ENCODE results near the gene PPM1M. TPM values are rescaled to one million over a fixed set of nuclear protein-coding genes. Genes with fewer than 3 reads are reported as not detected.

PPM1M gene
- total RNA-seq, 1 experiment from 2014 or later, result 16.2 TPM

DNA sequence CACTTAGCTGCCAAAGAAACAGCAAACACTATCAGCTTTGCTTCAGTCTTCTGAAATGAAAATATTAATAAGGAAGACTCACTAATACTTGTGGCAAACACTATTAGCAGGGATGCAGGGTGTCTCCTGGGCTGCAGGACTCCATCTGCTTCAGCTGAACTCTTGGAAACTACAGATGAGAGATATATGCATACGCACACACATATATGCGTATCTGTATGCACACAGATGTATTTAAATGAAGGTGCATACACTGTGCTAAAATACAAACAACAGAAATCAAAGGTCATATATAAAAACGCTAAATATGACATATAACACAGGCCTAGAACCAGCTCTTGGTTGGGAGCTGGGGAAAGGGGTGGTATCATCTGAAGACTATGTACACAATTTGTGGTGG, 10.6 kb downstream of the PPM1M start:
- Histone ChIP-seq H3K4me2 (no peak overlapping the region), H3K9me3 (ENCODE audit: insufficient read depth, low read depth) (no peaks in the 10 kb centered on the region), H3K4me1 (replicated peaks; ENCODE audit: insufficient read depth) (no peaks in the 10 kb centered on the region), H3K36me3 (ENCODE audit: low read depth) (peaks cover 31% of the 10 kb centered on the region), H3K4me3 (no peak overlapping the region), H3K27me3 (ENCODE audit: insufficient read depth, low read depth) (no peaks in the 10 kb centered on the region), H3K27ac (no peak overlapping the region), H3K79me2 (ENCODE audit: low read depth) (0 out of 2 replicates have a peak, but pooled peaks cover 9% of the 10 kb centered on the region), H3K9me2 (ENCODE audit: insufficient read depth) (no peaks in the 10 kb centered on the region), H3F3A (ENCODE audit: insufficient read depth, low read depth) (peaks cover 14% of the 10 kb centered on the region; the same call in 1 of the 2 replicates), H2AFZ (no peak overlapping the region), H4K20me1 (ENCODE audit: insufficient read depth) (no peaks in the 10 kb centered on the region; the same call in none of the 2 replicates)
- BruUV-seq (replicated peaks), result no TSS peak
- intact Hi-C loops (cut with micrococcal nuclease; ENCODE audit: unreplicated experiment), result no loop called here
- DNase-seq, result no peak
- ChIA-PET POLR2A (ENCODE audit: unreplicated experiment) (interaction anchor here (0.6 kb wide), 1 partner anchor 16 kb away, joined by 4 read pairs; no protein-coding TSS in a partner anchor), CTCF (no interaction called here)
- TF ChIP-seq, protein P1, sequence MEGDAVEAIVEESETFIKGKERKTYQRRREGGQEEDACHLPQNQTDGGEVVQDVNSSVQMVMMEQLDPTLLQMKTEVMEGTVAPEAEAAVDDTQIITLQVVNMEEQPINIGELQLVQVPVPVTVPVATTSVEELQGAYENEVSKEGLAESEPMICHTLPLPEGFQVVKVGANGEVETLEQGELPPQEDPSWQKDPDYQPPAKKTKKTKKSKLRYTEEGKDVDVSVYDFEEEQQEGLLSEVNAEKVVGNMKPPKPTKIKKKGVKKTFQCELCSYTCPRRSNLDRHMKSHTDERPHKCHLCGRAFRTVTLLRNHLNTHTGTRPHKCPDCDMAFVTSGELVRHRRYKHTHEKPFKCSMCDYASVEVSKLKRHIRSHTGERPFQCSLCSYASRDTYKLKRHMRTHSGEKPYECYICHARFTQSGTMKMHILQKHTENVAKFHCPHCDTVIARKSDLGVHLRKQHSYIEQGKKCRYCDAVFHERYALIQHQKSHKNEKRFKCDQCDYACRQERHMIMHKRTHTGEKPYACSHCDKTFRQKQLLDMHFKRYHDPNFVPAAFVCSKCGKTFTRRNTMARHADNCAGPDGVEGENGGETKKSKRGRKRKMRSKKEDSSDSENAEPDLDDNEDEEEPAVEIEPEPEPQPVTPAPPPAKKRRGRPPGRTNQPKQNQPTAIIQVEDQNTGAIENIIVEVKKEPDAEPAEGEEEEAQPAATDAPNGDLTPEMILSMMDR (conservative IDR thresholded peaks at IDR 0.05), result no peak

DNA sequence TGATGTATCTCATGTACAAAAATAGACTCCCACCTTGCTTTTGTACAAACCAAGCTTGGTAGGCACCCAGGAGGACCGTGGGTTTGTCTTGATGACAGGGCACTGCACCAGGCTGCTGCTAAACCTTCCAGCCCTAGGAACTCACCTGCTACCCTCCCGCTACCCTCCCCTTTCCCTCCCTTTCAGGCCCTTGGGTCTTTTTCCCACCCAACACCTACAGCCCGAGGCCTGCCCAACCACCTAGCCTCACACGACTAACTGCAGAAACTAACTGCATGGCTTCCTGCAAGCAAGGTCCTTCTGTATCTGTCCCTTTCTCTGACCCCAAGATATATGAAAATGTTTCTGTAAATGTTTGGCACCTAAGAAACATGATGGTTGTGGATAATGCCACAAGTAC, 11.1 kb downstream of the PPM1M start:
- DNase-seq, result no peak
- Histone ChIP-seq H4K20me1 (ENCODE audit: insufficient read depth) (peaks cover 1% of the 10 kb centered on the region), H3K79me2 (ENCODE audit: low read depth) (peaks cover 14% of the 10 kb centered on the region; the same call in 1 of the 2 replicates), H3K4me3 (no peak overlapping the region), H3K4me1 (replicated peaks; ENCODE audit: insufficient read depth) (no peaks in the 10 kb centered on the region), H3F3A (ENCODE audit: insufficient read depth, low read depth) (peaks cover 10% of the 10 kb centered on the region; the same call in 1 of the 2 replicates), H3K9me2 (ENCODE audit: insufficient read depth) (no peaks in the 10 kb centered on the region), H3K4me2 (no peak overlapping the region), H3K27ac (no peak overlapping the region), H2AFZ (no peak overlapping the region), H3K27me3 (ENCODE audit: insufficient read depth, low read depth) (no peaks in the 10 kb centered on the region), H3K36me3 (ENCODE audit: low read depth) (peaks cover 35% of the 10 kb centered on the region), H3K9me3 (ENCODE audit: insufficient read depth, low read depth) (no peaks in the 10 kb centered on the region)
- CTCF ChIA-PET, result no interaction called here
- POLR2A ChIA-PET (ENCODE audit: unreplicated experiment), result no interaction called here
- intact Hi-C loops (cut with micrococcal nuclease; ENCODE audit: unreplicated experiment), result no loop called here
- no TSS peak for BruUV-seq (replicated peaks)
- TF ChIP-seq, protein P1 (conservative IDR thresholded peaks at IDR 0.05), result no peak
- no peak for TF ChIP-seq EZH2 (IDR thresholded peaks at IDR 0.05; ENCODE audit: low read depth)

DNA sequence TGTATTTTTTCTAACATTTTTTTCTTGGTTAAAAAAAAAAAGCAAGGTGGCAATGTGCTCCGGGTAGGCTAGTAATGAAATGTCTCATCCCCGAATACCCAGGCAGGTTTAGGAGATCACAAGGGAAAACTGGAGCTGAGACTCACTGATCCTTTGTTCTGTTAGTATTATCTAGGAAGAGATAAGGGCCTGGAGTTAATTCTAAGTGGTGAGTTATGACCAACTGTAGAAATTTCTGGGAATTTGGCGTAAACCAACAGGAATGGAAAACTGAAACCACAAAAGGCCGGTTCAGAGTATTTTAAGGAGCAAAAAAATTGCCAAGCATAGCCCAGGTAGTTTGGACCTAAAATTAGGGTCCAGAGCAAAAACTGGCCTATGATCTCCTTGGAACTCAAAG, 12.4 kb downstream of the PPM1M start:
- intact Hi-C loops (cut with micrococcal nuclease; ENCODE audit: unreplicated experiment), result no loop called here
- Histone ChIP-seq H3K27ac (no peak overlapping the region), H3K4me3 (no peak overlapping the region), H3K4me1 (replicated peaks; ENCODE audit: insufficient read depth) (no peaks in the 10 kb centered on the region), H3K9me2 (ENCODE audit: insufficient read depth) (no peaks in the 10 kb centered on the region), H3F3A (ENCODE audit: insufficient read depth, low read depth) (peaks cover 7% of the 10 kb centered on the region; the same call in 1 of the 2 replicates), H3K36me3 (ENCODE audit: low read depth) (peaks cover 47% of the 10 kb centered on the region), H3K79me2 (ENCODE audit: low read depth) (peaks cover 27% of the 10 kb centered on the region), H3K4me2 (no peak overlapping the region), H3K9me3 (ENCODE audit: insufficient read depth, low read depth) (no peaks in the 10 kb centered on the region), H4K20me1 (ENCODE audit: insufficient read depth) (peaks cover 7% of the 10 kb centered on the region), H3K27me3 (ENCODE audit: insufficient read depth, low read depth) (no peaks in the 10 kb centered on the region), H2AFZ (no peak overlapping the region)
- BruUV-seq (replicated peaks), result no TSS peak
- ChIA-PET CTCF (no interaction called here), POLR2A (ENCODE audit: unreplicated experiment) (no interaction called here)
- no peak for DNase-seq
- TF ChIP-seq, protein P1 (conservative IDR thresholded peaks at IDR 0.05), result no peak
- no peak for TF ChIP-seq EZH2 (IDR thresholded peaks at IDR 0.05; ENCODE audit: low read depth)
